SU-DHL-6 (cell line): ENCODE results near the gene FUCA1.

Source experiments
- H2AFZ ChIP-seq: fragments of 200-600 bp; sonication (generic); 2 replicates; pipeline ENCODE4 v1.6.1; 2014; ENCODE audit warnings: low read depth, mild to moderate bottlenecking, moderate library complexity, mixed read lengths, antibody characterized with exemption, low read length; ENCODE audit not compliant: severe bottlenecking
- H3F3A ChIP-seq: fragments of 200-600 bp; shearing (Covaris generic); 2 replicates; pipeline ENCODE4 v1.6.0; 2016; ENCODE audit warnings: antibody characterized with exemption, mild to moderate bottlenecking; ENCODE audit not compliant: insufficient read depth
- H3K27ac ChIP-seq: fragments of 200-600 bp; sonication (generic); 2 replicates; pipeline ENCODE4 v1.5.1; 2016; ENCODE audit warnings: low read depth, mild to moderate bottlenecking, low read length, moderate library complexity, mixed read lengths
- H3K27me3 ChIP-seq: fragments of 200-600 bp; sonication (generic), shearing (Covaris generic); 2 replicates; pipeline ENCODE4 v1.6.0; 2014; ENCODE audit warnings: mild to moderate bottlenecking, low read length
- H3K36me3 ChIP-seq: fragments of 200-600 bp; sonication (generic); 2 replicates; pipeline ENCODE4 v1.6.1; 2014; ENCODE audit warnings: mild to moderate bottlenecking, low read length, mixed read lengths
- H3K4me2 ChIP-seq: fragments of 300-600, 200-600 bp; shearing (Covaris generic), sonication (generic); 2 replicates; pipeline ENCODE4 v1.6.0; 2014; ENCODE audit warnings: low read length, low read depth, mild to moderate bottlenecking; ENCODE audit not compliant: poor library complexity, severe bottlenecking
- H3K4me3 ChIP-seq: fragments of 200-600 bp; sonication (generic); 2 replicates; pipeline ENCODE4 v1.5.1; 2014; ENCODE audit warnings: antibody characterized with exemption, low read length, mild to moderate bottlenecking, mixed read lengths; ENCODE audit not compliant: insufficient read depth, poor library complexity, severe bottlenecking
- H3K79me2 ChIP-seq: fragments of 200-600 bp; sonication (generic); 2 replicates; pipeline ENCODE4 v1.6.1; 2014; ENCODE audit warnings: mild to moderate bottlenecking, low read length, moderate library complexity; ENCODE audit not compliant: insufficient read depth
- H3K9ac ChIP-seq: fragments of 200-600 bp; sonication (generic); 2 replicates; pipeline ENCODE4 v1.7.0; 2014; ENCODE audit warnings: mild to moderate bottlenecking, low read length
- H3K9me2 ChIP-seq: fragments of 200-600 bp; sonication (generic); replicated peaks from 2 replicates; pipeline ENCODE4 v1.6.1; 2014; ENCODE audit warnings: low read length; ENCODE audit not compliant: insufficient read depth
- H3K9me3 ChIP-seq: fragments of 200-600 bp; sonication (generic); 2 replicates; pipeline ENCODE4 v1.6.1; 2014; ENCODE audit warnings: low read length, mixed read lengths; ENCODE audit not compliant: insufficient read depth
- H4K20me1 ChIP-seq: fragments of 200-600 bp; sonication (generic); 2 replicates; pipeline ENCODE4 v1.6.1; 2014; ENCODE audit warnings: low read depth, mild to moderate bottlenecking, antibody characterized with exemption, low read length, moderate library complexity, mixed read lengths
- CTCF ChIP-seq: fragments of 200-600 bp; sonication (generic); IDR thresholded peaks from one replicate; pipeline ENCODE4 v1.5.1; 2017; ENCODE audit warnings: antibody characterized with exemption, mild to moderate bottlenecking, low read length, moderate library complexity; ENCODE audit not compliant: insufficient read depth, poor library complexity, severe bottlenecking
- EZH2phosphoT487 ChIP-seq: fragments of 200-600 bp; sonication (generic), shearing (Covaris generic); conservative IDR thresholded peaks from 2 replicates; pipeline ENCODE4 v1.6.1; 2018; ENCODE audit warnings: mild to moderate bottlenecking, antibody characterized with exemption, low read length, moderate library complexity, mixed read lengths

The FUCA1 gene

GRCh38 chr1:23867895-23868556 lies at the start of gene FUCA1:
Gene FUCA1, minus strand, starts transcription at chr1:23868290. Its CDS starts 4 bp downstream, at chr1:23868286.
- Histone ChIP-seq H3F3A (peaks cover 7% of the 10 kb centered on the region; the same call in 1 of the 2 replicates), H3K9me2 (no peaks in the 10 kb centered on the region), H3K36me3 (peaks cover 3% of the 10 kb centered on the region; the same call in 1 of the 2 replicates), H3K4me2 (peak within 1 kb of the TSS; percentile 88), H2AFZ (peak within 1 kb of the TSS; percentile 73), H3K27me3 (no peaks in the 10 kb centered on the region), H3K27ac (peak within 1 kb of the TSS; percentile 72), H3K9me3 (no peaks in the 10 kb centered on the region), H3K4me3 (peak within 1 kb of the TSS; percentile 59), H3K9ac (peak within 1 kb of the TSS; percentile 65), H4K20me1 (no peaks in the 10 kb centered on the region), H3K79me2 (peaks cover 13% of the 10 kb centered on the region; the same call in 1 of the 2 replicates)
- TF ChIP-seq CTCF (peak; percentile 91), EZH2phosphoT487 (no peak)

- TF ChIP-seq EZH2phosphoT487 (no peak), CTCF (peak; percentile 81)
- Histone ChIP-seq H4K20me1 (no peaks in the 10 kb centered on the region), H3F3A (peaks cover 49% of the 10 kb centered on the region), H3K27me3 (no peaks in the 10 kb centered on the region), H3K27ac (peak overlapping the region; percentile 96), H3K79me2 (peaks cover 16% of the 10 kb centered on the region), H3K9ac (peak overlapping the region; percentile 25; the same call in 1 of the 2 replicates), H3K9me2 (no peaks in the 10 kb centered on the region), H2AFZ (peak overlapping the region; percentile 2), H3K4me2 (peak overlapping the region; percentile 18), H3K4me3 (no peak overlapping the region), H3K36me3 (no peaks in the 10 kb centered on the region), H3K9me3 (no peaks in the 10 kb centered on the region)
Observed at GRCh38 chr1:23916209-23917131, 48.4 kb upstream of the FUCA1 start.

- peak overlapping the region; percentile 96 for H3K27ac ChIP-seq
- no peak overlapping the region for H3K4me3 ChIP-seq
- peaks cover 20% of the 10 kb centered on the region for H3K79me2 ChIP-seq
- 0 out of 2 replicates have a peak overlapping the region, but pooled peaks have one; percentile 25 for H3K9ac ChIP-seq
- peak overlapping the region; percentile 18 for H3K4me2 ChIP-seq
- H3K27me3 ChIP-seq: no peaks in the 10 kb centered on the region
- no peak for TF ChIP-seq CTCF
- no peak for TF ChIP-seq EZH2phosphoT487
- H3K9me3 ChIP-seq: no peaks in the 10 kb centered on the region
- H3F3A ChIP-seq: peaks cover 59% of the 10 kb centered on the region
- H2AFZ ChIP-seq: no peak overlapping the region
- H3K36me3 ChIP-seq: no peaks in the 10 kb centered on the region
- no peaks in the 10 kb centered on the region for H4K20me1 ChIP-seq
- H3K9me2 ChIP-seq: no peaks in the 10 kb centered on the region
Observed at GRCh38 chr1:23915466-23915865, 47.4 kb upstream of the FUCA1 start.
